Stimulated activated CD4-positive, alpha-beta T cell treated with anti-CD3 and anti-CD28 coated beads, Interleukin-15, amount 100 ng/mL, for 24 hours (primary cell): ENCODE results near the gene SIL1.
"Not testable (repeated sequence)": the region's sequence is repeated elsewhere in the genome, so short reads cannot be mapped to it uniquely, and the experiment has no call there.

Experiments used
- DNase-seq: peaks from one replicate; pipeline ENCODE4 v3.0.0-alpha.2; 2020

The SIL1 gene

DNA sequence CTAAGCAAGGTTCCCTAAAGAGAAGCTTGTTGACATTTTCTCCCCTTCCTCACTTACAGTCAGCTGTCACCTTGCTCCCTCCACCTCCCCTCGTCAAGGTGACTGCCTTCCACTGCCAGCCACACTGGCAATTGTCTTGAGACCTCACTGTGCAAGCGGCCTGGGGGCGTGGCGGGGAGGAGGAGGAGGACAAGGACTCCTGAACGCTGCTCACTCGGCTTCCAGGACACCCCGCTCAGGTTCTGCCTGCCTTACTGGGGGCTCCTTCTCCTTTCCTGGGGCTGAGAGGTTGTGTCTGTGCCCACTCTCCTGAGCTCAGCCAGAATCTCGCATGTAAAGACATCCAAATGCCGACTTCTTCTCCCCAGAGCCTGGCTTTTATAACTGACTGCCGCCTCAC lies 262.7 kb downstream of the SIL1 start:
- no peak for DNase-seq

DNA sequence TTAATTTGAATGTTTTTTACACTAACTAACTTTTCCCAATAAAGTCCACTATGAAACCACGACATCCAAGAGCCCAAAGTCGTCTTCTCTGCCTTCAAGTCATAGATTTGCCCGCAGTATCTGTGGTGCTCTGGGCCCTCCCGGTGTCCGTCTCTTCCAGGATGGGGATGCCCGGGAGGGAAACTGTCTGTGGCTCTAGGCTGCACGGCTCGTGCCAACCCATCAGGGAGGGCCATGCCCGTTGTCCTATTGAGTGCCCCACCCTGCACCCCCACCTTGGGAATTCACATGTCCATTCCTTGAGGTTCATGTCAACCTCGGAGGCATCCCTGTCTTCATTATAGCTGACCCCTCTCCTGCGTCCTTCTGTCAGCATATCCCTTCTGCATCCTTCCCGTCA lies 263.2 kb downstream of the SIL1 start:
- no peak for DNase-seq

DNA sequence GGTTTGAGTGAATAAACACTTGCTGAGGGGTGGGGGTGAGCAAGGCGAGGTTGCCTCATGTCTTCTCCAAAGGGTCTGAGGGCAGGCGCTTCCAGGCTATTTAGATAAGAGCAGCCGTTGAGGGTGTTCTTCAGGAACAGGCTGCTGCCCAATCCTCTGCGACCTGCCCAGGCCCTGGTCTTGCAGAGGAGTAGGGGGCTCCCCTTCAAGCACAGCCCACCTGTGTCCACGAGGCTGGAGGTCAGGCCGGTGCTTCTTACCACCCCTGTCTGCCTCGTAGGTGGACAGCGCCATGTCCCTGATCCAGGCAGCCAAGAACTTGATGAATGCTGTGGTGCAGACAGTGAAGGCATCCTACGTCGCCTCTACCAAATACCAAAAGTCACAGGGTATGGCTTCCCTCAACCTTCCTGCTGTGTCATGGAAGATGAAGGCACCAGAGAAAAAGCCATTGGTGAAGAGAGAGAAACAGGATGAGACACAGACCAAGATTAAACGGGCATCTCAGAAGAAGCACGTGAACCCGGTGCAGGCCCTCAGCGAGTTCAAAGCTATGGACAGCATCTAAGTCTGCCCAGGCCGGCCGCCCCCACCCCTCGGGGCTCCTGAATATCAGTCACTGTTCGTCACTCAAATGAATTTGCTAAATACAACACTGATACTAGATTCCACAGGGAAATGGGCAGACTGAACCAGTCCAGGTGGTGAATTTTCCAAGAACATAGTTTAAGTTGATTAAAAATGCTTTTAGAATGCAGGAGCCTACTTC lies 264.5 kb downstream of the SIL1 start:
- no peak for DNase-seq

DNA sequence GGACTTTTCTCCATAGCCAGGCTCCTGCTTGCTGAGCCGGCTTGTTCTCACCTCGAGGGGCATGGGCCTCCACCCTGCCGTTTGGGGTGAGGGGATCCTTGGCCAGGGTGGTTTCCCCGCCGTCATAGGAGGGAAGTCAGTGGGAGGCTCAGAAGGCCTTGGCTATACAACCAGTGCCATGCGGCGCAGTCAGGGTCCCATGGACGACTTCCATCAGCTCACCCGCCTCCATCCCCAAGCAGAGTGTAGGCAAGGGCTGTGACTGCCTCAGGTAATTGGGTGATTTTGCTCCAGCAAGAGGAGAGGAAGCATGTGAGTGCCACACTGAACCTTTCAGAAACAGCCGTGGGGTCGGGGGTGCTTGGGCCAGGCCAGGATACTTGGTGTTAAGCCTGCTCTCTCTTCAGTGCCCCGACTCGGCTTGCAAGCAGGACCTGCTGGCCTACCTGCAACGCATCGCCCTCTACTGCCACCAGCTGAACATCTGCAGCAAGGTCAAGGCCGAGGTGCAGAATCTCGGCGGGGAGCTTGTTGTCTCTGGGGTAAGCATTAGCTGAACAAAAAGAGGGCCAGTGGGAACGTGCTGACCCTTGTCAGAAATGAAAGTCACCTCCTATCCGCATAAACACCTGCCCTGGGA lies 265.9 kb downstream of the SIL1 start:
- DNase-seq: no peak

DNA sequence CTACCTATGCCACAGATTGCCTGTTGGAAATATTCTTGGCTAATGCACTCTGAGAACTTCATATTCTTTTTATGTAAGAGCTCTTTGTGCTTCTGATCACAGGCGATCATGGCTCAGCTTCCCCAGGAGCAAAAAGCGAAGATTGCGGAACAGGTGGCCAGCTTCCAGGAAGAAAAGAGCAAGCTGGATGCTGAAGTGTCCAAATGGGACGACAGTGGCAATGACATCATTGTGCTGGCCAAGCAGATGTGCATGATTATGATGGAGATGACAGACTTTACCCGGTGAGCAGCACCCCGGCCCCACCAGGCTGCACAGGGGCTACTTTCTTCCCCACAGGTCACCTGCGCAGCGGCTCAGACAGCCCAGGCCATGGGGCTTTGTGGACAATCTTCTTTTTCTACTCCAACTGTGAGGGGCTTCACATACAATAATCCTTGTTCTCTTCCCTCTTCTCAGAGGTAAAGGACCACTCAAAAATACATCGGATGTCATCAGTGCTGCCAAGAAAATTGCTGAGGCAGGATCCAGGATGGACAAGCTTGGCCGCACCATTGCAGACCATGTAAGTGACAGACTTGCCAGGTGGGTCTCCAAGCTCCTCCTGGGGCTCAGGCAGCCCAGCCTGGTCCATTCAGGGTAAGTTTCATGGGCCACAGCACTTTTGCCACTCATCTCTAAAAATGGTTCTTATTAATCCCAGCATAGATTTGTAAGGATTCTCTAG lies 267.6 kb downstream of the SIL1 start:
- no peak for DNase-seq

DNA sequence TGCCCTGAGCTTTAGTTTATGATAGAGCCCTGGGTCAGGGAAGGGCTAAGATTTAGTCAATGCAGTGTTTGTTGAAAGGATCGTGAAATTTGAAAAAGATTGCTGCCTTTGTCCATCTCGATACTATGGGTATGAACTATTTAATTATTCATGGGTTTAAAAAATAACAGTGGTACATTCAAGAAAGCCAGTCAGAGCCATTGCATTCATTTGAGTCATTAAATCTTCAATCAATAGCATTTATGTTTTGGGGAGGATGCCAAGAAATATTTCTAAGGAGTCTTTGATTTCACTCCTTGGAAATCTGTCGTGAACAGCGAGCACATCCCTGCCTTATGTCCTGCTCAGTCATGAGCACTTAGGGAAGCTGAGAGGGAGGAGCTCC lies 268.6 kb downstream of the SIL1 start:
- DNase-seq: no peak

DNA sequence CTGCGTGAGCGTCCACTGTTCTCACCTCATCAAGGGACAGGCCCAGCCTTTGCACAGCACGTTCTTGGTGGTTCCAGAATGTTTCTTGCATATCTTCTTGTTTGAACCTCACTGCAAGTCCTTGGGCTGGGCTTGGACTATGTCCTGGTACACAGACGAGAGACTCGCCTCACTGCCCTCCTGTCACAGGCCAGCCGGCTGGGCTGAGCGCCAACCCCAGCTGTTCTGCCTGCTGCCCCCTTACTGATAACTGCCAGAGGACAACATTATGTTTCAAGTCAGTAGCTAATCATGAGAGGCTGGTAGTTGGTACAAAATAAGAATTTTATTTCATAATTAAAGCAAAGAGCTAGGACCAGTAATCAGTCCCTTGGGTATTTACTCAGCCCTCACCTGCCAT lies 270.2 kb downstream of the SIL1 start:
- no peak for DNase-seq

DNA sequence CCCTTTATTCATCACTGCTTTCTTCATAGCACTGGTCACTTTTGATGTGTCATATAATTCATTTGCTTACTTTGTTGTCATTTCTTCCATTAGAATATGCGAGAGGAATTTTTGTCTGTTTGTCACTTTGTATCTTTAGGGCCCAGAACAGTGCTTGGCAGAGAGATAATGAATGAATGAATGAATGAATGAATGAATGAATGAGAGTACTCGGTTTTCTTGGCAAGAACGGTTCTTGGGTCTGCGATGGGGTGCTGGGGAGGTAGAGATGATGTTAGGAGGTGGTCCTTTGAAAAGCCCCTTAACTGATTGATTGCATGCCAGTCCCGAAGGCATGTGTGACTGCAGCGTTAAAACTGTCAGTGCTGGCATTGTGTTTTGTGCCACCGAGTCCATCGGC lies 270.6 kb downstream of the SIL1 start:
- no peak for DNase-seq

DNA sequence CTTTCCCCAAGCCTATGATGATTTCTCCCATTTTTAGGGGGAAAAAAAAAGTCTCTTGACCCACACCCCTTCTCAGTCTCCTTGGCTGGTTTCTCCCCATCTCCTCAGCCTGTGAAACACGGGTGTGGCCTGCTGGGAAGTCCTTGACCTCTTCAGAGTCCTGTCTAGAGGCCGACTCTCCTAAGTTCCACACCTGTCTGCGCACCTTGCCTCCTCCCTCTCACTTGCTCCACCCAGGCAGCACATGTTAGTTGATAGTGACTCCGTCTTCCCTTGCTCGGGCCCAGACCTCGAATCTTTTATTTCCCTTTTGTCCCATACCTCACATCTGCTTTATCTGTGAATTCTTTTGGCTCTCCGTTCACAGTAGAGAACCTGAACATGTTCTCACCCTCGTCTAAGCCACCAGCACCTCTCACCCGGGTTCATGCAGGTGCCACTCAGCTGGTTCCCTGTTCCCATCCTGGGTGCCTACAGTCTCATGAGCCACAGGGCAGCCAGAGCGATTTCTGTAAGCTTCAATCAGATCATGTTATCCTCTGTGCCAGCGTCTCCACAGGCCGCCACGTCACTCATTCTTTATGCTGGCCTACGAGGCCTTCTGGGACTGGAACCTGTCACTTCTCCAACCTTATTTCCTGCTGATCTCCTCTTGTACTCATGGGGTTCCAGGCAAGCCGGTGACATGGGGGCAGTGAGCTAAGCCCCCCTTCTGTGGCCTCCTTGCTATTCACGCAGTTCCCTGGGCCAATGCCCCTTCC lies 271.3 kb downstream of the SIL1 start:
- DNase-seq: no peak

DNA sequence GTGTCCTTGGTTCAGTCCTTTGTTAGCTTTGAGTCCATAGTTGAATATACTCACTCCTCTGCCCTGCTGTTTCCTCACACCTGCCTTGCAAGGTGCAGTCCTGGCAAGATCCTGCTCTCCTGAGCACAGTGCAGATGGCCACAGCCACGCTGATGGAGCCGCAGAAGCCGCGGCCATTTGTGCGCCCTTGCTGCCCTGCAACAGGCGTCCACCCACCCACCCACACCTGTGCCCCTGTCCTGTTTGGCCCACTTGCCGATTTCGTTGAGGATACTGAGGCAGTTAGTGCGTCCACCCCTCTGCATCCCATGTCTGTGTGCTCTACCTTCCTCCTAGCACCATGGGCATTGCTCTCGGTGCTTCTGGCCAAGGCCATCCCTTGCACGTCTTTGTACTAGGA lies 271.9 kb downstream of the SIL1 start:
- DNase-seq: no peak

DNA sequence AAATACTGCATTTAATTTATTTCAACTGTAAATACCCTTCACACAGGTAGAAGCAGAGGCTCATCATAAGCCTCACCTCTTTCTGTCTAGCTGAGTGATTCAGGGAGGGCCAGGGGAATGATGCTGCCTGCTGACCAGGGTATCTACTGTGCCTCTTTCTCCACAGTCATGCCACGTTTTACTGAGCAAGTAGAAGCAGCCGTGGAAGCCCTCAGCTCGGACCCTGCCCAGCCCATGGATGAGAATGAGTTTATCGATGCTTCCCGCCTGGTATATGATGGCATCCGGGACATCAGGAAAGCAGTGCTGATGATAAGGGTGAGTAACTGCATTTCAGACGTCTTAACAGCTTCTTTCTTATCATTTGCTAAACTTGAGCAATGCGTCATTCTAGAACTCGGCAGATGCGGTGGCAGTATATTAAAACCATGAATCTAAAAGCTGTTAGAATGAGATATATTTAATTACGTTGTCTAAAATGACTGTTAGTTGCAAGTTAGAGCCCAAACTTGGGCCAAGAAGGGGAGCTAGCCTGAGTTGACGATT lies 273.0 kb downstream of the SIL1 start:
- DNase-seq: no peak

DNA sequence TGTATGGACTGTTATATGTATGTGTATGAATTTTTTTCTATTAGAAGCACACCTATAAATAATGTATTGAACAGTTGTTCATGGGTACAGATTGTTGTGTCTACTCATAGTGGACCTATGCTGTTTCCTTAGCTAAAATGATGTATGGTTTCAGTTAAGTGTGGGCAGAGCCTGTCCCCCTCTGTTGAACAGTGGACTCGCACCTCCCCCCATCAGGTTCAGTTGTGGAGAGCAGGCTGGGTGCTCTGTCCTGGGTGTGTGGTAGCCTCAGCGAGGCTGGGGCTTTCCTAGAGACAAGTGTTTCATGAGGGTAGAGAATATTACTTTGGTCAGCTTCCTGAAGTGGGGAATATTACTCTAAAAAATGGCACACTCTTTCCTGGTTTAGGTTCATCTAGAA lies 275.7 kb downstream of the SIL1 start:
- DNase-seq: no peak

DNA sequence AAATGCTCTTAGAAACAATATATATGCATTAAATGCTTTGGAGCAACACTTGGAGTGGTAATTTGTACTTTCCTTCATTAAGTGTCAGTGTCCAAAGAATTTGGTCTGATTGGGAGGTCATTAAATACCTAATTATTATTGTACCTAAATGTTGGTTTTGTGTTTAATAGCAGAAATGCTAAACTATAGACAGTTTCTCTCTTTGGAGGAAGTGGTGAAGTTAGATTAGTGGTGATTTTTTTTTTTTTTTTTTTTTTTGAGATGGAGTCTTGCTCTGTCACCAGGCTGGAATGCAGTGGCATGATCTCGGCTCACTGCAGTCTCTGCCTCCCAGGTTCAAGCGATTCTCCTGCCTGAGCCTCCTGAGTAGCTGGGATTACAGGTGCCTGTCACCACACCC lies 276.8 kb downstream of the SIL1 start:
- not testable (repeated sequence) for DNase-seq

DNA sequence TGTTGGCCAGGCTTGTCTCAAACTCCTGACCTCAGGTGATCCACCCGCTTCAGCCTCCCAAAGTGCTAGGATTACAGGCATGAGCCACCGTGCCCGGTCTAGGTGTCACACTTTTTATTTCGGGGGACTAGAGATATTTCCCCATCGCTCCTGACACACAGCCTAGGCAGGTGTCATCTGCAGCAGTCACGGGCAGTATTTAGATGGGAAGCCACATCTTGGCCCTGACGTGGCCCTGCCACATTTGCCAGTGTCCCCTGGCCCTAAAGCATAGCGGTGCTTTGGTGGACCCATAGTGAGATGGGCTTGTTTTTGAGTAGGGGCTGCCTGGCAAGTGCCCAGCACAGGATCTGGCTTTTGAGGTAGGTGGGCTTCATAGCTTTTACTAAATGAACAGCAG lies 278.0 kb downstream of the SIL1 start:
- DNase-seq: no peak

DNA sequence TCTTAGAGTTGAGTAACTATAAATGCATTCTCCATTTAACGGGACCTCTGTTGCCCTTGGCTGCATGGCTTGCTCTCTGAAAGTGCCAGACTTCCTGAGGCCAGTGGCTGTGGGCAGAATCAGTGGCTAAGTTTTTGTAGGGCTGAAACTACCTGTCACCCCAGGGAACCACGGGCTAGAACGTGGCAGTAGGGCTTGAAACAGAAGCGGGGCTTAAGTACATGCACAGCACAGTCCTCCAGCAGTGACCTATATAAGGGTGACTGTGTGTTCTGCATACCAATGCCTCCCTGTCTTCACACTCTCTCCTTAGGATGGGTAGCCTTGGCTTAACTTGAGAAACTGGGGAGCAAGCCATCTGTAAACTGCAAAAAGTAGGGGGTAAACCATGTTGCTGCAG lies 279.5 kb downstream of the SIL1 start:
- no peak for DNase-seq

DNA sequence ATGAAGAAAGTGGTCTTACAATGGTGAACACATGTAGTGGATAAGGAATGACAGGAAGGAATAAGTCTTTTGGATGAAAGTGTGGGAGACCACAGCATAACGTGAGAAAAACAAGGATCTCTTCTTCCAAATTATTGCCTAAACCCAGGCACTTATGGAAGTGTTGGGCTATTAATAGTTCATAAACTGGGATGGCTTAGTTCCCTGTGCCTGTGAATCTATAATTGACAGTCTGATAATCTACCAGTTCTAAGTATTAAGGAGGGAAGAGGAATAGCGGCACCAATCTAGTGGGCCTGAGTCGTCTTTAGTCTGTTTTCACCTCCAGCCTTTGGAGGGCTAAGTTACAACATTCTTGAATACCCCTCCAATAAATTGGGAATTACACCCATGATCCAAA lies 283.8 kb downstream of the SIL1 start:
- no peak for DNase-seq

DNA sequence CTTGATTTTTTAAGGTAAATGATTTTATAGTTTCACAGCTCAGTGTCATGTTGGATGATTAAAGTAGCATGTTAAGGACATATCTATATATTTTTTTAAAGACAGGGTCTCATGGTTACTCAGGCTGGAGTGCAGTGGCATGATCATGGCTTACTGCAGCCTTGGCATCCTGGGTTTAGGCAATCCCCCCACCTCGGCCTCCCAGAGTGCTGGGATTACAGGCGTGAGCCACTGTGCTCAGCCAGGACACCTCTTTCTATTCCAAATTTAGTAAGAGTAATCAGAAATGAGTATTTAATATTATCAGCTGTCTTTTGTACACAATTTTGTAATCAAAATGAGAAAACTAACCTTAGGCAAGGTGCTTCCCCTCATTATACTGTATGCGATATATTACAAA lies 284.4 kb downstream of the SIL1 start:
- no peak for DNase-seq

DNA sequence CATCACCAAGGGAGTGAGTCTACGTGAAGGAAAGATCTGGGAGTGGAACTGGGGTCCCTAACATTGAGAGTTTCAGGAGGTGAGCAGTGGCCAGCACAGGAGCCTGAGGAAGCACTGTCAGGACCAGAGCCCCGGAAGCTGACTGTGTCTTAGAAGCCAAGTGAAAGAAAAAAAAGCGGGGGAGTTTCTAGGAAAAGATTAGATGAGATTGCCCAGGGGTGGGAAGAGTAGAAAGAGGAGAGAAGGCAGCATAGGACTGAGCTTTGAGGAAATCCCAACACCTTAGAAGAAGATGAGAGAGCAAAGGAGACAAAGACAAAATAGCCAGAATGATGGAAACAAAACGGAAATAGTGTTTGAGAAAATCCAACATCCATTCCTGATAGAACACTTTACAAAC lies 286.1 kb downstream of the SIL1 start:
- no peak for DNase-seq

DNA sequence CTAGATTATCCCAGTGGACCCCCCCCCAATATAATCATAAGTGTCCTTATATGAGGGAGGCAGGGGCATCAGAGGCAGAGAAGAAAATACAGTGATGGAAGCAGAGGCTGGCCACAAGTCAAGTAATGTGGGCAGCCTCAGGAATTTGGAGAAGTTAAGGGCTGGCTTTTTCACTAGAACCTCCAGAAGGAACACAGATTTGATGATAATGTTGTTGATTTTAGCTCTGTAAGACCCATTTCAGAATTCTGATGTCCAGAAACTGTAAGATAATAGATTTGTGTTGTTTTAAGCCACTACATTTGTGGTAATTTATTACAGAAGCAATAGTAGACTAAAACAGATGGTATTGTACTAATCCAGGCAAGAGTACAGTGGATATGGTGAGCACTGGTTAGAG lies 286.7 kb downstream of the SIL1 start:
- no peak for DNase-seq

DNA sequence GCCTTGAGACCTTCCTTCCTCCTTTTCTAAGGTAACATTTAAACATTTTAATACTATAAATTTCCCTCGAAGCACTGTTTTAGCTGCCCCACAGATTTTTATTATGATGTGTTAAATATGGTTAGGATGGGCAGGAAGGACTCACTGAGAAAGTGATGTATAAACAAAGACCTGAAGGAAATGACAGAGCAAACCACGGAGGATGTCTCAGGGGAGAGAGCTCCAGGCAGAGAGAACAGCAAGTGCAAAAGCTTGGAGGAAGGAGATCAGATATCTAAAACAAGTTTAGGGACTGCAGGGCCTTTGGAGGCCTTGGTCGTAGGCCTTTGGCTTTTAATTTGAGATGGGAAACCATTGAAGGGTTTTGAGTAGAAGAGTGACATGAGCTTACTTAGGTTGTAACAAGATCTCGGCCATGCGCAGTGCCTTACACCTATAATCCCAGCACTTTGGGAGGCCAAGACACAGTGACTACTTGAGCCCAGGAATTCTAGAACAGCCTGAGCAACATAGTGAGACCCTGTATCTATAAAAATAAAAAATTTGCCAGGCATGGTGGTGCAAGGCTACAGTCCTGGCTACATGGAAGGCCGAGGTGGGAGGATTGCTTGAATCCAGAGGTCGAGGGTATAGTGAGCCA lies 287.5 kb downstream of the SIL1 start:
- no peak for DNase-seq

DNA sequence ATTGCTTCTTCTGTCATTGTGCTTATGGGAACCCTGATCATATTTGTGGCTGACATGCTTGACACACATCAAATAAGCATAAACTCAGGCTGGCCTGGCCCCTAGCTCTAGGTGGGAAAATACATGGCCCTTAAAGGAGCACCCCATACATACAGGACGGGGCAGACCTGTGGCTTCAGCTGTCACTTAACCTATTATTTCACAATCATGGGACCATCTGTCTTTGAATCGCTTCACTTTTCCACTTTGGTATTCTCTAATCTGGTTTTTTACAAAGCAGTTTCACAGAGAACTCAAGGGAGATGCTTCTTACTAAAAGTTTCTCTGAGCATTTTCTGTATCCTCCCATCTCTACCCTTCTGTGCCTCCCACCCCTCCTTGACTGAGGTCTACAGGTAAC lies 288.4 kb downstream of the SIL1 start:
- DNase-seq: no peak

DNA sequence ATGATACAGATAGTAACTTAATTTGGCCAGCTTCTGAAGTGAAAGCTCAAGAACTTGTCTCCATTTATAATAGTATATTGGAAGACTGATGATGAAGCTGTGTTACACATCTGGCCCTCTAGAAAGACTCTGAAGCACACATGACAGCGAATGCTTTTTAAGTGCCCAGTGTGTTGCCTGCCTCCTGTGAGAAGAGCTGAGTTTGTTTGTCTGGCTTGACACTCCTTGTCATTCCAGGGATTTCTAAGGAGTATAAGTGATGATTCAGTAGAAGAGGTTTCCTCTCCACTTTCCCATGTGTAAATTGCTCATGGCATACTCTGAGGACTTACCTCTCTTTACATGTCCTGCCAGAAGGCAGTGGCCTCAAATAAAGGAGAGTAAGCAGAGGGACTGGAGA lies 292.6 kb downstream of the SIL1 start:
- no peak for DNase-seq
